8988T (cell line): Measurements from ENCODE around the gene GAB3.
"Not testable (repeated sequence)": the region's sequence is repeated elsewhere in the genome, so short reads cannot be mapped to it uniquely, and the experiment has no call there.

Experiments
- DNase-seq: peaks from one replicate; pipeline ENCODE4 v3.0.0; 2011

Gene GAB3

GRCh38 chrX:154654925-154655324 lies 96.0 kb downstream of the GAB3 start:
- no peak for DNase-seq

GRCh38 chrX:154654372-154654771 lies 96.5 kb downstream of the GAB3 start:
- no peak for DNase-seq

GRCh38 chrX:154653413-154653812 lies 97.5 kb downstream of the GAB3 start, which contains the start of gene CTAG2:
CTAG2 (minus strand) TSS chrX:154653579; CDS start chrX:154653515, 64 bp downstream.
- DNase-seq = not testable (repeated sequence)

- no peak for DNase-seq
Observed at GRCh38 chrX:154653048-154653401, 97.9 kb downstream of the GAB3 start.

GRCh38 chrX:154652311-154653047 lies 98.4 kb downstream of the GAB3 start:
- DNase-seq = no peak

GRCh38 chrX:154650221-154650510 lies 100.7 kb downstream of the GAB3 start:
- DNase-seq = no peak

GRCh38 chrX:154649503-154650220 lies 101.2 kb downstream of the GAB3 start:
- no peak for DNase-seq

GRCh38 chrX:154648931-154649330 lies 101.9 kb downstream of the GAB3 start:
- no peak for DNase-seq

- DNase-seq = not testable (repeated sequence)
Observed at GRCh38 chrX:154645745-154646378, 105.0 kb downstream of the GAB3 start.

GRCh38 chrX:154643708-154644107 lies 107.2 kb downstream of the GAB3 start:
- not testable (repeated sequence) for DNase-seq

GRCh38 chrX:154641740-154642139 lies 109.1 kb downstream of the GAB3 start:
- DNase-seq = not testable (repeated sequence)

- not testable (repeated sequence) for DNase-seq
Observed at GRCh38 chrX:154633661-154634060, 117.2 kb downstream of the GAB3 start.

GRCh38 chrX:154630949-154631348 lies 119.9 kb downstream of the GAB3 start:
- DNase-seq = not testable (repeated sequence)

- DNase-seq = not testable (repeated sequence)
Observed at GRCh38 chrX:154628960-154629359, 121.9 kb downstream of the GAB3 start.
